NT2/D1 (cell line): ENCODE data around the gene ADAMTS2.

Experiments
- DNase-seq: peaks from one replicate; pipeline ENCODE4 v3.0.0-alpha.2; 2011; ENCODE audit warnings: low read depth, low spot score
- H3K27me3 ChIP-seq: 2 replicates; pipeline ENCODE4 v1.6.0; 2011; ENCODE audit warnings: mild to moderate bottlenecking; ENCODE audit not compliant: insufficient read length, insufficient read depth
- H3K36me3 ChIP-seq: 2 replicates; pipeline ENCODE4 v1.6.1; 2011; ENCODE audit warnings: mild to moderate bottlenecking, low read length, mixed read lengths; ENCODE audit not compliant: insufficient read depth, insufficient read length
- H3K4me1 ChIP-seq: 2 replicates; pipeline ENCODE4 v1.5.1; 2011; ENCODE audit not compliant: insufficient read depth, insufficient read length
- H3K4me3 ChIP-seq: 2 replicates; pipeline ENCODE4 v1.5.1; 2011; ENCODE audit warnings: low read depth; ENCODE audit not compliant: insufficient read length
- H3K9ac ChIP-seq: 2 replicates; pipeline ENCODE4 v1.6.0; 2011; ENCODE audit warnings: low read depth; ENCODE audit not compliant: insufficient read length
- H3K9me3 ChIP-seq: 2 replicates; pipeline ENCODE4 v1.5.1; 2011; ENCODE audit warnings: mild to moderate bottlenecking, low read length; ENCODE audit not compliant: insufficient read depth
- SUZ12 ChIP-seq: IDR thresholded peaks from 2 replicates; pipeline ENCODE4 v1.6.1; 2011; ENCODE audit not compliant: insufficient read length, insufficient read depth; ENCODE audit errors: extremely low read depth
- YY1 ChIP-seq: IDR thresholded peaks from 2 replicates; pipeline ENCODE4 v1.6.1; 2011; ENCODE audit not compliant: insufficient read length, insufficient read depth
- ZNF274 ChIP-seq: IDR thresholded peaks from 2 replicates; pipeline ENCODE4 v1.6.1; 2011; ENCODE audit warnings: mild to moderate bottlenecking, low read depth, low read length

Gene ADAMTS2

GRCh38 chr5:179205277-179205676, 140.0 kb downstream of the ADAMTS2 start:
- Histone ChIP-seq H3K36me3 (no peaks in the 10 kb centered on the region), H3K4me1 (peaks cover 4% of the 10 kb centered on the region), H3K4me3 (no peak overlapping the region), H3K9ac (no peak overlapping the region), H3K27me3 (no peaks in the 10 kb centered on the region), H3K9me3 (no peaks in the 10 kb centered on the region)
- TF ChIP-seq YY1 (no peak), ZNF274 (no peak), SUZ12 (no peak)
- no peak for DNase-seq

- H3K9ac ChIP-seq, result no peak overlapping the region
- no peak for DNase-seq
- H3K36me3 ChIP-seq, result no peaks in the 10 kb centered on the region
- no peaks in the 10 kb centered on the region for H3K9me3 ChIP-seq
- no peaks in the 10 kb centered on the region for H3K27me3 ChIP-seq
- TF ChIP-seq YY1 (no peak), SUZ12 (no peak), ZNF274 (no peak)
- H3K4me1 ChIP-seq, result peaks cover 4% of the 10 kb centered on the region
- no peak overlapping the region for H3K4me3 ChIP-seq
Measured at GRCh38 chr5:179204572-179204971, 140.7 kb downstream of the ADAMTS2 start.

- DNase-seq, result no peak
- H3K36me3 ChIP-seq, result no peaks in the 10 kb centered on the region
- H3K4me3 ChIP-seq, result no peak overlapping the region
- no peak overlapping the region for H3K9ac ChIP-seq
- peaks cover 9% of the 10 kb centered on the region for H3K4me1 ChIP-seq
- H3K27me3 ChIP-seq, result no peaks in the 10 kb centered on the region
- TF ChIP-seq ZNF274 (no peak), YY1 (no peak), SUZ12 (no peak)
- no peaks in the 10 kb centered on the region for H3K9me3 ChIP-seq
Measured at GRCh38 chr5:179203248-179203647, 142.0 kb downstream of the ADAMTS2 start.

- no peaks in the 10 kb centered on the region for H3K27me3 ChIP-seq
- H3K9me3 ChIP-seq, result no peaks in the 10 kb centered on the region
- no peak overlapping the region for H3K9ac ChIP-seq
- H3K4me3 ChIP-seq, result no peak overlapping the region
- H3K36me3 ChIP-seq, result no peaks in the 10 kb centered on the region
- peaks cover 9% of the 10 kb centered on the region for H3K4me1 ChIP-seq
- no peak for TF ChIP-seq SUZ12
- TF ChIP-seq YY1, result no peak
- TF ChIP-seq ZNF274, result no peak
- DNase-seq, result no peak
Measured at GRCh38 chr5:179201986-179202385, 143.3 kb downstream of the ADAMTS2 start.

- H3K4me3 ChIP-seq, result no peak overlapping the region
- no peaks in the 10 kb centered on the region for H3K9me3 ChIP-seq
- peaks cover 9% of the 10 kb centered on the region for H3K4me1 ChIP-seq
- no peak for DNase-seq
- TF ChIP-seq YY1 (no peak), ZNF274 (no peak), SUZ12 (no peak)
- no peak overlapping the region for H3K9ac ChIP-seq
- no peaks in the 10 kb centered on the region for H3K27me3 ChIP-seq
- H3K36me3 ChIP-seq, result no peaks in the 10 kb centered on the region
Measured at GRCh38 chr5:179199246-179199645, 146.0 kb downstream of the ADAMTS2 start.

GRCh38 chr5:179198825-179199224, 146.4 kb downstream of the ADAMTS2 start:
- no peak overlapping the region for H3K4me3 ChIP-seq
- no peak for DNase-seq
- no peaks in the 10 kb centered on the region for H3K9me3 ChIP-seq
- no peaks in the 10 kb centered on the region for H3K27me3 ChIP-seq
- no peaks in the 10 kb centered on the region for H3K36me3 ChIP-seq
- H3K4me1 ChIP-seq, result peaks cover 10% of the 10 kb centered on the region
- TF ChIP-seq ZNF274, result no peak
- TF ChIP-seq YY1, result no peak
- no peak for TF ChIP-seq SUZ12
- no peak overlapping the region for H3K9ac ChIP-seq

GRCh38 chr5:179196405-179197079, 148.7 kb downstream of the ADAMTS2 start:
- Histone ChIP-seq H3K4me3 (no peak overlapping the region), H3K9ac (no peak overlapping the region), H3K9me3 (no peaks in the 10 kb centered on the region), H3K36me3 (no peaks in the 10 kb centered on the region), H3K27me3 (no peaks in the 10 kb centered on the region), H3K4me1 (peaks cover 20% of the 10 kb centered on the region)
- TF ChIP-seq ZNF274 (no peak), SUZ12 (no peak), YY1 (no peak)
- DNase-seq, result no peak
